ENCODE data around the gene PAFAH2.

PAFAH2 gene

GRCh38 chr1:26017606-26018005 lies 19.7 kb upstream of the PAFAH2 start:
- Histone ChIP-seq H3K36me3 (ENCODE audit: insufficient read depth) (no peaks in the 10 kb centered on the region), H2AFZ (ENCODE audit: low read depth) (no peak overlapping the region), H3K79me2 (ENCODE audit: insufficient read depth, low read depth) (no peaks in the 10 kb centered on the region), H3K4me1 (ENCODE audit: low read depth, poor library complexity, severe bottlenecking) (peaks cover 9% of the 10 kb centered on the region), H3K27me3 (ENCODE audit: insufficient read depth, low read depth) (no peaks in the 10 kb centered on the region), H3K27ac (no peak overlapping the region), H3K9ac (no peak overlapping the region), H4K20me1 (ENCODE audit: insufficient read depth) (no peaks in the 10 kb centered on the region), H3K4me3 (IDR thresholded peaks at IDR 0.05; ENCODE audit: insufficient read depth, low read depth, low read length) (no peak overlapping the region), H3K4me2 (no peak overlapping the region)
- TF ChIP-seq CTCF (conservative IDR thresholded peaks at IDR 0.05; ENCODE audit: low read depth, low read length): no peak

- TF ChIP-seq CTCF (conservative IDR thresholded peaks at IDR 0.05; ENCODE audit: low read depth, low read length): no peak
- Histone ChIP-seq H3K4me2 (no peak overlapping the region), H3K27ac (no peak overlapping the region), H4K20me1 (ENCODE audit: insufficient read depth) (no peaks in the 10 kb centered on the region), H3K27me3 (ENCODE audit: insufficient read depth, low read depth) (no peaks in the 10 kb centered on the region), H3K36me3 (ENCODE audit: insufficient read depth) (no peaks in the 10 kb centered on the region), H3K9ac (no peak overlapping the region), H3K4me1 (ENCODE audit: low read depth, poor library complexity, severe bottlenecking) (peaks cover 9% of the 10 kb centered on the region), H2AFZ (ENCODE audit: low read depth) (no peak overlapping the region), H3K4me3 (IDR thresholded peaks at IDR 0.05; ENCODE audit: insufficient read depth, low read depth, low read length) (no peak overlapping the region), H3K79me2 (ENCODE audit: insufficient read depth, low read depth) (no peaks in the 10 kb centered on the region)
Observed at GRCh38 chr1:26016953-26017545, 19.2 kb upstream of the PAFAH2 start.

- H4K20me1 ChIP-seq (ENCODE audit: insufficient read depth): no peaks in the 10 kb centered on the region
- TF ChIP-seq CTCF (conservative IDR thresholded peaks at IDR 0.05; ENCODE audit: low read depth, low read length): no peak
- H3K4me2 ChIP-seq: no peak overlapping the region
- no peak overlapping the region for H3K4me3 ChIP-seq (IDR thresholded peaks at IDR 0.05; ENCODE audit: insufficient read depth, low read depth, low read length)
- H3K9ac ChIP-seq: no peak overlapping the region
- H3K36me3 ChIP-seq (ENCODE audit: insufficient read depth): no peaks in the 10 kb centered on the region
- H2AFZ ChIP-seq (ENCODE audit: low read depth): no peak overlapping the region
- no peaks in the 10 kb centered on the region for H3K79me2 ChIP-seq (ENCODE audit: insufficient read depth, low read depth)
- H3K27ac ChIP-seq: no peak overlapping the region
- peaks cover 9% of the 10 kb centered on the region for H3K4me1 ChIP-seq (ENCODE audit: low read depth, poor library complexity, severe bottlenecking)
- no peaks in the 10 kb centered on the region for H3K27me3 ChIP-seq (ENCODE audit: insufficient read depth, low read depth)
Observed at GRCh38 chr1:26016258-26016952, 18.5 kb upstream of the PAFAH2 start.

- H3K4me2 ChIP-seq: no peak overlapping the region
- H2AFZ ChIP-seq (ENCODE audit: low read depth): no peak overlapping the region
- H3K4me3 ChIP-seq (IDR thresholded peaks at IDR 0.05; ENCODE audit: insufficient read depth, low read depth, low read length): no peak overlapping the region
- no peaks in the 10 kb centered on the region for H3K36me3 ChIP-seq (ENCODE audit: insufficient read depth)
- no peak for TF ChIP-seq CTCF (conservative IDR thresholded peaks at IDR 0.05; ENCODE audit: low read depth, low read length)
- no peak overlapping the region for H3K27ac ChIP-seq
- no peaks in the 10 kb centered on the region for H3K27me3 ChIP-seq (ENCODE audit: insufficient read depth, low read depth)
- H4K20me1 ChIP-seq (ENCODE audit: insufficient read depth): no peaks in the 10 kb centered on the region
- no peaks in the 10 kb centered on the region for H3K79me2 ChIP-seq (ENCODE audit: insufficient read depth, low read depth)
- H3K9ac ChIP-seq: no peak overlapping the region
- H3K4me1 ChIP-seq (ENCODE audit: low read depth, poor library complexity, severe bottlenecking): peaks cover 9% of the 10 kb centered on the region
Observed at GRCh38 chr1:26015358-26015757, 17.5 kb upstream of the PAFAH2 start.
